Mesothelial cell of epicardium (in vitro differentiated cells): Measurements from ENCODE around the gene SMIM29. TPM values are rescaled to one million over a fixed set of nuclear protein-coding genes. Genes with fewer than 3 reads are reported as not detected.

Source experiments
- DNase-seq, 2 experiments: peaks; one replicate each; pipeline ENCODE4 v3.0.0; 2021; ENCODE audit warnings: low spot score in 2 of 2; ENCODE audit not compliant: unreplicated experiment in 2 of 2
- H3K27ac Mint-ChIP-seq: 2 replicates; pipeline ENCODE4 v1.8.0; 2021; ENCODE audit warnings: mixed read lengths
- H3K27me3 Mint-ChIP-seq: 2 replicates; pipeline ENCODE4 v1.8.0; 2021; ENCODE audit warnings: low read depth, mixed read lengths
- H3K36me3 Mint-ChIP-seq: 2 replicates; pipeline ENCODE4 v1.8.0; 2021; ENCODE audit warnings: mixed read lengths
- H3K4me1 Mint-ChIP-seq: 2 replicates; pipeline ENCODE4 v1.8.0; 2021; ENCODE audit warnings: mixed read lengths
- H3K4me3 Mint-ChIP-seq: 2 replicates; pipeline ENCODE4 v1.8.0; 2021; ENCODE audit warnings: mild to moderate bottlenecking, moderate library complexity, mixed read lengths
- H3K9me3 Mint-ChIP-seq: 2 replicates; pipeline ENCODE4 v1.8.0; 2021; ENCODE audit warnings: mixed read lengths
- total RNA-seq: library from RNA; stranded (reverse); gene quantifications from 3 replicates; pipeline ENCODE4 v1.2.1, GENCODE V29; 2021
- TF ChIP-seq, protein P1 (sequence below): fragments of 200-600 bp; sonication (generic); IDR thresholded peaks from one replicate; pipeline ENCODE4 v1.5.0; 2021; ENCODE audit warnings: antibody characterized with exemption; ENCODE audit not compliant: unreplicated experiment

SMIM29 gene
- total RNA-seq, 1 donor from 2014 or later = 8.9 TPM

DNA sequence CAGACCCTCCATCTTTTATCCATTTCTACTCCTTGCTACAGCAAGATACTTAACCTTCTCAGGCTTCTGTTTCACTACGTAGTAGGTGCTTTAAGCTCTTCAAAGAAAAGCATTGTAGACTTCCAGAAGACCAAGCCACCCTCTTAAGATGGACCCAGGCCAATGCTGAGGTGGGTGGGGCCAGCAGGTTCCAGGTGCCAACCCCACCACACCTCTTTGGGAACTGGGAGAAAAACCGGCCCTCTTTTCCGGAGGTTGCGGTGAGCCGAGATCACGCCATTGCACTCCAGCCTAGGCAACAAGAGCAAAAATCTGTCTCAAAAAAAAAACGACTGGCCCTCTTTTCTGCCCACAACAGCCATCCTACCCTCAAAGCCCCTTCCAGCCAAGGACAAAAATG lies 22.7 kb downstream of the SMIM29 start:
- H3K4me1 Mint-ChIP-seq = peaks cover 18% of the 10 kb centered on the region
- no peak for DNase-seq
- H3K9me3 Mint-ChIP-seq = no peaks in the 10 kb centered on the region
- H3K36me3 Mint-ChIP-seq = no peaks in the 10 kb centered on the region
- no peak overlapping the region for H3K27ac Mint-ChIP-seq
- TF ChIP-seq, protein P1, sequence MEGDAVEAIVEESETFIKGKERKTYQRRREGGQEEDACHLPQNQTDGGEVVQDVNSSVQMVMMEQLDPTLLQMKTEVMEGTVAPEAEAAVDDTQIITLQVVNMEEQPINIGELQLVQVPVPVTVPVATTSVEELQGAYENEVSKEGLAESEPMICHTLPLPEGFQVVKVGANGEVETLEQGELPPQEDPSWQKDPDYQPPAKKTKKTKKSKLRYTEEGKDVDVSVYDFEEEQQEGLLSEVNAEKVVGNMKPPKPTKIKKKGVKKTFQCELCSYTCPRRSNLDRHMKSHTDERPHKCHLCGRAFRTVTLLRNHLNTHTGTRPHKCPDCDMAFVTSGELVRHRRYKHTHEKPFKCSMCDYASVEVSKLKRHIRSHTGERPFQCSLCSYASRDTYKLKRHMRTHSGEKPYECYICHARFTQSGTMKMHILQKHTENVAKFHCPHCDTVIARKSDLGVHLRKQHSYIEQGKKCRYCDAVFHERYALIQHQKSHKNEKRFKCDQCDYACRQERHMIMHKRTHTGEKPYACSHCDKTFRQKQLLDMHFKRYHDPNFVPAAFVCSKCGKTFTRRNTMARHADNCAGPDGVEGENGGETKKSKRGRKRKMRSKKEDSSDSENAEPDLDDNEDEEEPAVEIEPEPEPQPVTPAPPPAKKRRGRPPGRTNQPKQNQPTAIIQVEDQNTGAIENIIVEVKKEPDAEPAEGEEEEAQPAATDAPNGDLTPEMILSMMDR = no peak
- H3K27me3 Mint-ChIP-seq = no peaks in the 10 kb centered on the region
- H3K4me3 Mint-ChIP-seq = no peak overlapping the region

DNA sequence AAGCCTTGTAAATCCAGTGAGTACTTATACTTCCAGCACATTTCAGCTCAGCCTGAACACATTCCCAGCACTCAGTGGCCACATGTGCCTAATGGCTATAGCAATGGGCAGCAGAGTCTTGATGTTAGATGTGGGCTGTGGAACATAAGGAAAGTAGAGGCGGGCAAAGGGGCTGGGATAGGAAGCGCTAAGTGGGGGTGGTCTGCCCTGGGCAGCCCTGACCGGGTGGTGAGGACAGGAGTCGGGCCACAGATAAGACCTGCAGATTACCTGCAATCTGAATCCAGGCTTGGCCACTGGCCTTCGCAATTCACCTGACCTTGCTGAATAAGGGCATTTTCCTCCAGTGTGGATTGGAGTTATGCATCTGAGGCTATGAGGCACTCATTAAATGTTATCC lies 23.3 kb downstream of the SMIM29 start:
- no peaks in the 10 kb centered on the region for H3K9me3 Mint-ChIP-seq
- no peaks in the 10 kb centered on the region for H3K36me3 Mint-ChIP-seq
- TF ChIP-seq, protein P1 = no peak
- peak overlapping the region; percentile 16 for H3K27ac Mint-ChIP-seq
- no peaks in the 10 kb centered on the region for H3K27me3 Mint-ChIP-seq
- peaks cover 18% of the 10 kb centered on the region for H3K4me1 Mint-ChIP-seq
- H3K4me3 Mint-ChIP-seq = no peak overlapping the region
- no peak for DNase-seq

DNA sequence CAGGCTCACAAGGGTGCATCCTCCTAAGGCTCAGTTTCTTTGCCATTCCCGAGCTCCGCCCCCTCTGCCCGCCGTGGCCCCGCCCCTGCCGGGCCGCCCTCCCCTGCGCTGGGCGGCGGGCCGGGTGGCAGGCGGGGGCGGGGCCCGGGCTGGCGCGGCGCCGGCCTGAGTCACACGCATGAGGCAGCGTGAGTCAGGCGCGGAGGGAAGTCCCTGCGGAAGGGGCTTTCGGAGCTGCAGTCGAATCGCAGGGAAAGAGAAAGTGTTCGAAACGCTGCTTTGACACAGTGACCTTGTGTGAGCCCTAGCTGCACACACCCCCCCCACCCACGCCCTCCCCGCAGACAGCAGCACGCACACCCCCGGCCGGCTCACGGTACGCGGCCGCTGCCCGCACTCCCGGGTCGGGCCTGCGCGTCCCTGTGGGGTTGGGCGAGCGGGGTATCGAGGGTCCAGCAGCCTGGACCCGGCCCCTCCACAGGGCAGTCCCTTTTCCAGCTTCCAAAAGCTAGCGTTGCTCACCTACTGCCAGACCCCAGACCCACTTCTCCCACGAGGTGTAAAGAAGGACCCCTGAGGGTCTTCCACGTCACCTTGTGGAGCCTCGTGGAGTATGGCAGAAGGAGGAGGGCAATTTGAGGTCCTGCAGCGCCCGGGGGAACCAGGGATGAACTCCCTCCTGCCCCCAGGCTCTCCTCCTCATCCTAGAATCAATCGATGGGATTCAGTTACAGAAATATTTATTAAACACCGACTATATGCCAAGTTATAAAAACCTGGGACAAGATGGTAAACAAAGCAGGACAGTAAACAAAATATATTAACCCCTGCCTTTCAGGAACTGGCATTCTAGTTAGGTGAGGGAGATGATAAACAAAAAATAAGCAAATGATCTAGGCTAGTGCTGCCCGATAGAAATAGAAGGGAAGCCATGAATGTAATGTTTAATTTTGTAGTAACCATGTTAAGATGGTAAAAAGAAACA lies 24.6 kb downstream of the SMIM29 start:
- Mint-ChIP-seq H3K9me3 (no peaks in the 10 kb centered on the region), H3K36me3 (no peaks in the 10 kb centered on the region), H3K27me3 (no peaks in the 10 kb centered on the region), H3K27ac (peak overlapping the region; percentile 86), H3K4me1 (peaks cover 16% of the 10 kb centered on the region), H3K4me3 (peak overlapping the region; percentile 68)
- peak; percentile 87 to 92 for DNase-seq
- TF ChIP-seq, protein P1 = no peak

DNA sequence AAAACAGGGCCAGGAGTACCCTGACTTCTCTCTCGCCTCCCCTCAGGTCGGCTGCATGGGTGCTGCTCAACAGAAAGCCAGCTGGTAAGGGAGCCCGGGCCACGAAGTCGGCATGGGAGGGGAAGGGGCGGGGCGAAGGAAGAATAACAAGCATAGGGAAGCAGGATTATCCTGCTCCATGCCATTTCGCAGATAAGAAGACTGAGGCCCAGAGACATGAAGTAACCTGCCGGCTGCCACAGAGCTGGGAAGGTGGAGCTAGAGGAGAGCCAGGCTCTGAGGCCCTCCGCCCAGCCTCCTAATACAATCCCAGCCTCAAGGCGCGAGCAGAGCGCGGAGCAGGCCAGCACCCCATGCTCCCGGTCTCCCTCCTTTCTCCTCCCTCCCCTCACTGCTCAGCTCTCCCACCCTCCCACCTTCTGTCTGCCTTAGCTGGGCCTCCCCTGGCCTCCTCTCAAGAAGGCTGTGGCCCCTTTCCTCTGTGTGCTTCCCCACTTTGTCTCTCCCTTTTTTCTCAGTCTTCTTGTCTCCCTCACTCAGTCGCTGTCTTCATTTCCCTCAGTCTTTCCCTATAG lies 25.3 kb downstream of the SMIM29 start:
- H3K9me3 Mint-ChIP-seq = no peaks in the 10 kb centered on the region
- H3K27ac Mint-ChIP-seq = peak overlapping the region; percentile 86
- TF ChIP-seq, protein P1 = no peak
- H3K4me1 Mint-ChIP-seq = peaks cover 15% of the 10 kb centered on the region
- no peaks in the 10 kb centered on the region for H3K27me3 Mint-ChIP-seq
- no peak for DNase-seq
- H3K4me3 Mint-ChIP-seq = peak overlapping the region; percentile 68
- no peaks in the 10 kb centered on the region for H3K36me3 Mint-ChIP-seq

DNA sequence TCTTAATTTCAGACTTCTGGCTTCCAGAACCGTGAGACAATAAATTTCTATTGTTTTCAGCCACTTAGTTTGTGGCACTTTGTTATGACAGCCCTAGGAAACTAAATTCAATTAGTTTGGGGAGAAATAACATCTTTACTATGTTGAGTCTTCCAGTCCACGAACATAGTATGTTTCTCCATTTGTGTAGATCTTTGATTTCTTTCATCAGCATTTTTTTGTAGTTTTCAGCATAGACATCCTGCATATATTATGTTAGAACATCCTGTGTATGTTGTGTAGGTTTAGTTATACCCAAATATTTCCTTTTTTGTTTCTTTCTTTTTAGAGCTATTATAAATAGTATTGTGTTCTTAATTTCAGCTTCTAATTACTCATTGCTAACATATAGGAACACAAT lies 30.1 kb downstream of the SMIM29 start:
- no peak overlapping the region for H3K4me3 Mint-ChIP-seq
- H3K27ac Mint-ChIP-seq = no peak overlapping the region
- H3K9me3 Mint-ChIP-seq = no peaks in the 10 kb centered on the region
- no peaks in the 10 kb centered on the region for H3K27me3 Mint-ChIP-seq
- peaks cover 6% of the 10 kb centered on the region for H3K4me1 Mint-ChIP-seq
- no peak for DNase-seq
- TF ChIP-seq, protein P1 = no peak
- H3K36me3 Mint-ChIP-seq = no peaks in the 10 kb centered on the region
